PC-9 (cell line): Measurements from ENCODE around the gene GALNT14. TPM values are rescaled to one million over a fixed set of nuclear protein-coding genes. Genes with fewer than 3 reads are reported as not detected.

ENCODE experiments used
- BruUV-seq: library from RNA; stranded (reverse); fragments of 400-500 nt; replicated peaks from 2 replicates; lab custom pipeline; 2021; lab: Mats Ljungman, UMichigan
- CTCF ChIA-PET: fragments of 300-600 bp; sonication (Branson Sonifier 250); formaldehyde crosslinking; loops from one replicate; lab custom pipeline; 2022; ENCODE audit warnings: antibody characterized with exemption; lab: Charles Lee
- POLR2A ChIA-PET: fragments of 300-600 bp; sonication (Branson Sonifier 250); formaldehyde crosslinking; loops from one replicate; lab custom pipeline; 2022; ENCODE audit warnings: antibody characterized with exemption; ENCODE audit not compliant: unreplicated experiment; lab: Charles Lee
- DNase-seq, 2 experiments: peaks; one replicate each; pipeline versions ENCODE4 v3.0.0 to v3.0.0-alpha.2; 2015 to 2022; ENCODE audit warnings: mixed read lengths in 1 of 2
- H2AFZ ChIP-seq: fragments of 200-600 bp; sonication (generic); 2 replicates; pipeline ENCODE4 v1.8.1; 2017; ENCODE audit warnings: antibody characterized with exemption
- H3F3A ChIP-seq: fragments of 200-600 bp; sonication (generic); 2 replicates; pipeline ENCODE4 v1.8.1; 2017; ENCODE audit warnings: antibody characterized with exemption, mild to moderate bottlenecking, low read depth; ENCODE audit not compliant: insufficient read depth
- H3K27ac ChIP-seq: fragments of 200-600 bp; sonication (generic); 2 replicates; pipeline ENCODE4 v1.6.1; 2016; ENCODE audit warnings: mixed run types
- H3K27me3 ChIP-seq: fragments of 200-600 bp; sonication (generic); 2 replicates; pipeline ENCODE4 v1.6.1; 2016; ENCODE audit warnings: low read depth, mixed run types; ENCODE audit not compliant: insufficient read depth
- H3K36me3 ChIP-seq: fragments of 200-600 bp; sonication (generic); 2 replicates; pipeline ENCODE4 v1.6.1; 2016; ENCODE audit warnings: low read depth, mixed run types
- H3K4me1 ChIP-seq: fragments of 200-600 bp; sonication (generic); replicated peaks from 2 replicates; pipeline ENCODE4 v1.6.1; 2016; ENCODE audit warnings: mixed run types; ENCODE audit not compliant: insufficient read depth
- H3K4me2 ChIP-seq: fragments of 200-600 bp; sonication (generic); 2 replicates; pipeline ENCODE4 v1.6.1; 2017; ENCODE audit warnings: mixed run types
- H3K4me3 ChIP-seq: fragments of 200-600 bp; sonication (generic); 2 replicates; pipeline ENCODE4 v1.6.1; 2016; ENCODE audit warnings: mixed run types
- H3K79me2 ChIP-seq: fragments of 200-600 bp; sonication (generic); 2 replicates; pipeline ENCODE4 v1.6.1; 2017; ENCODE audit warnings: low read depth, mixed run types
- H3K9me2 ChIP-seq: fragments of 200-600 bp; sonication (generic); 2 replicates; pipeline ENCODE4 v1.8.1; 2017; ENCODE audit warnings: mild to moderate bottlenecking; ENCODE audit not compliant: insufficient read depth
- H3K9me3 ChIP-seq: fragments of 200-600 bp; sonication (generic); 2 replicates; pipeline ENCODE4 v1.8.1; 2016; ENCODE audit warnings: low read depth; ENCODE audit not compliant: insufficient read depth
- H4K20me1 ChIP-seq: fragments of 200-600 bp; sonication (generic); 2 replicates; pipeline ENCODE4 v1.8.1; 2017; ENCODE audit not compliant: insufficient read depth
- EZH2 ChIP-seq: fragments of 200-600 bp; sonication (generic); IDR thresholded peaks from 2 replicates; pipeline ENCODE4 v1.8.0; 2017; ENCODE audit warnings: antibody characterized with exemption, low read depth
- intact Hi-C: fragments of 100-400 bp; cut with micrococcal nuclease; formaldehyde crosslinking; loops from one replicate; pipeline ENCODE4 v1.10.0; 2022; ENCODE audit not compliant: unreplicated experiment
- total RNA-seq: library from RNA; stranded (reverse); gene quantifications from 2 replicates; pipeline ENCODE4 v1.2.3, GENCODE V29; 2021
- TF ChIP-seq, protein P1 (sequence below): fragments of 200-600 bp; sonication (generic); conservative IDR thresholded peaks from 2 replicates; pipeline ENCODE4 v1.6.1; 2017; ENCODE audit warnings: mixed run types, antibody characterized with exemption, mild to moderate bottlenecking, moderate library complexity

The GALNT14 gene
- total RNA-seq, 1 experiment from 2014 or later = 3.1 TPM

GRCh38 chr2:30931841-30932407 lies 206.3 kb downstream of the GALNT14 start:
- POLR2A ChIA-PET = no interaction called here

DNA sequence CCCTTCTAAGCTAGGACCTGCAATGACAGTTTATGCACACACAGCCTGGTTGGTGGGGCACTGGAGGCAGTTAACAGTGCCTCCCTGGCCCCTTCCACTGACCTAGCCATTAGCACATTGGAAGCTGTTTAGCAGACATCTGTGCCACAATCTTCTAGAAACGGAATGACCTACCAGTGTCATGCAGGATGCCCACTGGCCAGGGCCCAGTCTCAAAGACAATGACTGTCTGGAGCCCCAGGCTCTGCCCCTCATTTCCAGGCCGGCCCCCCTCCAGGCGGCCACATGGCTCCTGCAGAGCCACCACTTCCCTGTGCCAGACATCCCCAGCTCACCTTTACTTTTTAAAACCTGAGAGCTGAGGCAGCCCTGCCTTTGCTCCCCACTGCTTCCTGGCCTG lies 207.5 kb downstream of the GALNT14 start:
- CTCF ChIA-PET = no interaction called here
- POLR2A ChIA-PET = no interaction called here

More at GRCh38 chr2:30931841-30932407, 206.3 kb downstream of the GALNT14 start:
- no peak for TF ChIP-seq EZH2
- TF ChIP-seq, protein P1, sequence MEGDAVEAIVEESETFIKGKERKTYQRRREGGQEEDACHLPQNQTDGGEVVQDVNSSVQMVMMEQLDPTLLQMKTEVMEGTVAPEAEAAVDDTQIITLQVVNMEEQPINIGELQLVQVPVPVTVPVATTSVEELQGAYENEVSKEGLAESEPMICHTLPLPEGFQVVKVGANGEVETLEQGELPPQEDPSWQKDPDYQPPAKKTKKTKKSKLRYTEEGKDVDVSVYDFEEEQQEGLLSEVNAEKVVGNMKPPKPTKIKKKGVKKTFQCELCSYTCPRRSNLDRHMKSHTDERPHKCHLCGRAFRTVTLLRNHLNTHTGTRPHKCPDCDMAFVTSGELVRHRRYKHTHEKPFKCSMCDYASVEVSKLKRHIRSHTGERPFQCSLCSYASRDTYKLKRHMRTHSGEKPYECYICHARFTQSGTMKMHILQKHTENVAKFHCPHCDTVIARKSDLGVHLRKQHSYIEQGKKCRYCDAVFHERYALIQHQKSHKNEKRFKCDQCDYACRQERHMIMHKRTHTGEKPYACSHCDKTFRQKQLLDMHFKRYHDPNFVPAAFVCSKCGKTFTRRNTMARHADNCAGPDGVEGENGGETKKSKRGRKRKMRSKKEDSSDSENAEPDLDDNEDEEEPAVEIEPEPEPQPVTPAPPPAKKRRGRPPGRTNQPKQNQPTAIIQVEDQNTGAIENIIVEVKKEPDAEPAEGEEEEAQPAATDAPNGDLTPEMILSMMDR = no peak
- CTCF ChIA-PET = no interaction called here
- H3F3A ChIP-seq = no peaks in the 10 kb centered on the region
- H3K79me2 ChIP-seq = no peaks in the 10 kb centered on the region
- H3K36me3 ChIP-seq = 0 out of 2 replicates have a peak, but pooled peaks cover 7% of the 10 kb centered on the region
- H3K9me3 ChIP-seq = no peaks in the 10 kb centered on the region
- H2AFZ ChIP-seq = no peak overlapping the region
- H3K4me2 ChIP-seq = no peak overlapping the region
- intact Hi-C loops = no loop called here
- H3K4me1 ChIP-seq = no peaks in the 10 kb centered on the region
- H3K4me3 ChIP-seq = no peak overlapping the region
- H3K9me2 ChIP-seq = no peaks in the 10 kb centered on the region
- no TSS peak for BruUV-seq
- no peaks in the 10 kb centered on the region for H4K20me1 ChIP-seq
- DNase-seq = no peak
- H3K27me3 ChIP-seq = no peaks in the 10 kb centered on the region
- H3K27ac ChIP-seq = no peak overlapping the region

DNA sequence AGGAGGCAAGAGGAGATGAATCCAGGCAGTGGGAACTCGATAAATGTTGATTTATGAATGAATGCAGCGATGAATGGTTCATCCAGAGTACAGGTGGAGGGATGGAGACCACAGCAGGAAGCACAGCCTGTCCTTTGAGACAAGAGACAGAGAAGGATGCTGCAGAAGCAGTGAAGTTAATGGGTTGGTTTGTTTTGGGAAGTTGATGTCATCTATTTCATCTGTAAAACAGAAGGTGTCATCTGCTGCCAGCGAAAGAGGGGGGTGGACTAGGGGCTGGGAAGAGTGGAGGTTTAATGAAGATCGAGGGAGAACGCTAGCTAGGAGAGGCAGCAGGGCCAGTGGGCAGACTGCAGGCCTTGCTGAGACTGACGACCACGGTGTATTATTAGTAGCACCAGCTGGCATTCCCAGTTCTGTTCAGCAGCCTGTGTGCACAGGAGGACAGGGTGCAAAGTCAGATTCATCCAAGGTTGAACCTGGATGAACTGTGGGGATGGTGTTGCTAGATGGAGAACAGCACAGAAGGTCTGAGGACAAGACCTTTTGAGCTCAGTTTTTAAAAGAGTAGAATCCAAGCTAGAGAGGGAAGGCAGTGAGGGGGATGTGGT lies 210.7 kb downstream of the GALNT14 start:
- CTCF ChIA-PET = no interaction called here

More for the DNA sequence above, 207.5 kb downstream of the GALNT14 start:
- no TSS peak for BruUV-seq
- Histone ChIP-seq H3K27me3 (no peaks in the 10 kb centered on the region), H3K4me3 (no peak overlapping the region), H3F3A (no peaks in the 10 kb centered on the region), H2AFZ (no peak overlapping the region), H3K9me3 (no peaks in the 10 kb centered on the region), H3K4me2 (no peak overlapping the region), H3K4me1 (no peaks in the 10 kb centered on the region), H3K36me3 (0 out of 2 replicates have a peak, but pooled peaks cover 7% of the 10 kb centered on the region), H3K79me2 (no peaks in the 10 kb centered on the region), H4K20me1 (no peaks in the 10 kb centered on the region), H3K27ac (no peak overlapping the region), H3K9me2 (no peaks in the 10 kb centered on the region)
- intact Hi-C loops = no loop called here
- DNase-seq = no peak
- TF ChIP-seq, protein P1 = no peak
- TF ChIP-seq EZH2 = no peak

More for the DNA sequence above, 210.7 kb downstream of the GALNT14 start:
- Histone ChIP-seq H3K36me3 (0 out of 2 replicates have a peak, but pooled peaks cover 7% of the 10 kb centered on the region), H2AFZ (no peak overlapping the region), H3K4me1 (no peaks in the 10 kb centered on the region), H4K20me1 (no peaks in the 10 kb centered on the region), H3K4me2 (no peak overlapping the region), H3K4me3 (no peak overlapping the region), H3K27ac (no peak overlapping the region), H3F3A (no peaks in the 10 kb centered on the region), H3K79me2 (no peaks in the 10 kb centered on the region), H3K9me3 (no peaks in the 10 kb centered on the region), H3K27me3 (no peaks in the 10 kb centered on the region), H3K9me2 (no peaks in the 10 kb centered on the region)
- no peak for DNase-seq
- TF ChIP-seq, protein P1 = no peak
- TF ChIP-seq EZH2 = no peak
- POLR2A ChIA-PET = no interaction called here
- no TSS peak for BruUV-seq
- intact Hi-C loops = no loop called here
